Activated gamma-delta T cell treated with anti-CD3 and anti-CD28 coated beads, Interleukin-2, amount 50 U/mL, for 16 hours (primary cell): Measurements from ENCODE around the gene TMX4.

ENCODE experiments used
- DNase-seq: peaks from one replicate; pipeline ENCODE4 v3.0.0-alpha.2; 2020; ENCODE audit warnings: low read depth

The TMX4 gene

GRCh38 chr20:8018958-8019245 is 659 bp downstream of the TMX4 start:
- peak; percentile 52 for DNase-seq

- no peak for DNase-seq
These were observed 6.8 kb downstream of the TMX4 start for GRCh38 chr20:8012724-8013123.

- no peak for DNase-seq
These were observed 10.8 kb downstream of the TMX4 start for GRCh38 chr20:8008733-8009132.

- DNase-seq: no peak
These were observed 12.1 kb downstream of the TMX4 start for GRCh38 chr20:8007490-8007889.

- DNase-seq: no peak
These were observed 13.8 kb downstream of the TMX4 start for GRCh38 chr20:8005575-8006366.

GRCh38 chr20:8005033-8005432 is 14.5 kb downstream of the TMX4 start:
- no peak for DNase-seq

- DNase-seq: no peak
These were observed 17.5 kb downstream of the TMX4 start for GRCh38 chr20:8002056-8002455.

GRCh38 chr20:8000796-8001195 is 18.8 kb downstream of the TMX4 start:
- no peak for DNase-seq

- no peak for DNase-seq
These were observed 22.7 kb downstream of the TMX4 start for GRCh38 chr20:7996898-7997297.

GRCh38 chr20:7994809-7995208 is 24.8 kb downstream of the TMX4 start:
- DNase-seq: no peak

GRCh38 chr20:7993703-7994102 is 25.9 kb downstream of the TMX4 start:
- no peak for DNase-seq

GRCh38 chr20:7993238-7993637 is 26.3 kb downstream of the TMX4 start:
- DNase-seq: no peak

- DNase-seq: no peak
These were observed 29.2 kb downstream of the TMX4 start for GRCh38 chr20:7990385-7990784.

GRCh38 chr20:7989379-7989778 is 30.2 kb downstream of the TMX4 start:
- DNase-seq: no peak

- no peak for DNase-seq
These were observed 33.6 kb downstream of the TMX4 start for GRCh38 chr20:7985916-7986315.

GRCh38 chr20:7984192-7984591 is 35.4 kb downstream of the TMX4 start:
- DNase-seq: no peak

GRCh38 chr20:7981374-7981773 is 38.2 kb downstream of the TMX4 start:
- no peak for DNase-seq

- DNase-seq: no peak
These were observed 39.1 kb downstream of the TMX4 start for GRCh38 chr20:7980332-7981046.

- DNase-seq: no peak
These were observed 41.9 kb downstream of the TMX4 start for GRCh38 chr20:7977709-7978108.

GRCh38 chr20:7975851-7976414 is 43.6 kb downstream of the TMX4 start:
- no peak for DNase-seq

GRCh38 chr20:7974785-7975435 is 44.7 kb downstream of the TMX4 start:
- no peak for DNase-seq

- no peak for DNase-seq
These were observed 47.9 kb downstream of the TMX4 start for GRCh38 chr20:7971536-7972280.
